ENCODE data around the gene RAB9B.

GRCh38 chrX:103792916-103793544 lies 39.0 kb downstream of the RAB9B start:
- TF ChIP-seq CTCF (IDR thresholded peaks at IDR 0.05 in 4 of 5, conservative IDR thresholded peaks at IDR 0.05 in 1 of 5) (no peak), POLR2A (IDR thresholded peaks at IDR 0.05) (no peak)
